ENCODE data around the gene QPCTL.

GRCh38 chr19:45664575-45664974 is 27.9 kb upstream of the QPCTL start:
- TF ChIP-seq POLR2AphosphoS5 (IDR thresholded peaks at IDR 0.05; ENCODE audit: borderline replicate concordance, low read depth, low read length) (no peak), EZH2 (IDR thresholded peaks at IDR 0.05) (no peak), FOXP2 (optimal IDR thresholded peaks at IDR 0.05; ENCODE audit: control extremely low read depth, extremely low read length, insufficient read depth) (no peak)
